Type B pancreatic cell (in vitro differentiated cells): Measurements from ENCODE around the gene DHRS4L2. TPM values are rescaled to one million over a fixed set of nuclear protein-coding genes. Genes with fewer than 3 reads are reported as not detected.
"Not testable (repeated sequence)": the region's sequence is repeated elsewhere in the genome, so short reads cannot be mapped to it uniquely, and the experiment has no call there.

ENCODE experiments used
- DNase-seq: peaks from one replicate; pipeline ENCODE4 v3.0.0; 2021; ENCODE audit warnings: mixed read lengths; ENCODE audit not compliant: unreplicated experiment; ENCODE audit errors: extremely low spot score
- H3K27ac Mint-ChIP-seq: 2 replicates; pipeline ENCODE4 v1.8.0; 2021; ENCODE audit warnings: mild to moderate bottlenecking, mixed read lengths
- H3K27me3 Mint-ChIP-seq: 2 replicates; pipeline ENCODE4 v1.8.0; 2021; ENCODE audit warnings: mixed read lengths
- H3K36me3 Mint-ChIP-seq: 2 replicates; pipeline ENCODE4 v1.8.0; 2021; ENCODE audit warnings: mixed read lengths
- H3K4me1 Mint-ChIP-seq: one replicate; pipeline ENCODE4 v1.8.0; 2021; ENCODE audit warnings: mixed read lengths; ENCODE audit not compliant: unreplicated experiment
- H3K4me3 Mint-ChIP-seq: 2 replicates; pipeline ENCODE4 v1.8.0; 2021; ENCODE audit warnings: mild to moderate bottlenecking, mixed read lengths
- H3K9me3 Mint-ChIP-seq: 2 replicates; pipeline ENCODE4 v1.8.0; 2021; ENCODE audit warnings: mixed read lengths
- CTCF ChIP-seq: fragments of 200-600 bp; sonication (generic); conservative IDR thresholded peaks from 2 replicates; pipeline ENCODE4 v1.5.0; 2021; ENCODE audit warnings: antibody characterized with exemption, mild to moderate bottlenecking
- total RNA-seq: library from RNA; stranded (reverse); gene quantifications from 2 replicates; pipeline ENCODE4 v1.2.1, GENCODE V29; 2021; ENCODE audit warnings: low replicate concordance

Gene DHRS4L2
- total RNA-seq, 1 donor from 2014 or later: 18.0 TPM

GRCh38 chr14:24011051-24011450 lies 22.3 kb downstream of the DHRS4L2 start:
- Mint-ChIP-seq H3K36me3 (no peaks in the 10 kb centered on the region), H3K27ac (no peak overlapping the region), H3K9me3 (no peaks in the 10 kb centered on the region), H3K4me3 (no peak overlapping the region), H3K4me1 (no peaks in the 10 kb centered on the region), H3K27me3 (peaks cover 6% of the 10 kb centered on the region)
- TF ChIP-seq CTCF: no peak
- no peak for DNase-seq

- H3K9me3 Mint-ChIP-seq, H3K4me1 Mint-ChIP-seq, H3K36me3 Mint-ChIP-seq, H3K4me3 Mint-ChIP-seq, DNase-seq, H3K27me3 Mint-ChIP-seq, H3K27ac Mint-ChIP-seq: not testable (repeated sequence)
Observed at GRCh38 chr14:24012726-24013273, 24.1 kb downstream of the DHRS4L2 start.

GRCh38 chr14:24013654-24014514 lies 25.2 kb downstream of the DHRS4L2 start:
- no peak overlapping the region for H3K27ac Mint-ChIP-seq
- H3K4me1 Mint-ChIP-seq: no peaks in the 10 kb centered on the region
- H3K4me3 Mint-ChIP-seq: no peak overlapping the region
- H3K9me3 Mint-ChIP-seq: no peaks in the 10 kb centered on the region
- H3K36me3 Mint-ChIP-seq: no peaks in the 10 kb centered on the region
- peaks cover 6% of the 10 kb centered on the region for H3K27me3 Mint-ChIP-seq
- DNase-seq: no peak
- TF ChIP-seq CTCF: peak; percentile 93

GRCh38 chr14:24015745-24016144 lies 27.0 kb downstream of the DHRS4L2 start:
- not testable (repeated sequence) for H3K27me3 Mint-ChIP-seq, H3K4me1 Mint-ChIP-seq, H3K36me3 Mint-ChIP-seq, H3K9me3 Mint-ChIP-seq, H3K27ac Mint-ChIP-seq, DNase-seq, H3K4me3 Mint-ChIP-seq

GRCh38 chr14:24018978-24019377 lies 30.2 kb downstream of the DHRS4L2 start:
- not testable (repeated sequence) for H3K27ac Mint-ChIP-seq, H3K4me1 Mint-ChIP-seq, H3K4me3 Mint-ChIP-seq, H3K27me3 Mint-ChIP-seq, DNase-seq, H3K36me3 Mint-ChIP-seq, H3K9me3 Mint-ChIP-seq

- not testable (repeated sequence) for DNase-seq, H3K27ac Mint-ChIP-seq, H3K27me3 Mint-ChIP-seq, H3K4me3 Mint-ChIP-seq, H3K9me3 Mint-ChIP-seq, H3K36me3 Mint-ChIP-seq, H3K4me1 Mint-ChIP-seq
- TF ChIP-seq CTCF: peak; percentile 48
Observed at GRCh38 chr14:24019944-24020343, 31.2 kb downstream of the DHRS4L2 start.

GRCh38 chr14:24020520-24020919 lies 31.8 kb downstream of the DHRS4L2 start:
- not testable (repeated sequence) for H3K9me3 Mint-ChIP-seq, H3K36me3 Mint-ChIP-seq, DNase-seq, H3K27me3 Mint-ChIP-seq, H3K4me3 Mint-ChIP-seq, H3K4me1 Mint-ChIP-seq, H3K27ac Mint-ChIP-seq

- not testable (repeated sequence) for H3K4me3 Mint-ChIP-seq, H3K4me1 Mint-ChIP-seq, DNase-seq, H3K27ac Mint-ChIP-seq, H3K9me3 Mint-ChIP-seq, H3K36me3 Mint-ChIP-seq
- peaks cover 17% of the 10 kb centered on the region for H3K27me3 Mint-ChIP-seq
Observed at GRCh38 chr14:24024939-24025418, 36.2 kb downstream of the DHRS4L2 start.

GRCh38 chr14:24029687-24030086 lies 41.0 kb downstream of the DHRS4L2 start:
- not testable (repeated sequence) for H3K27ac Mint-ChIP-seq, H3K4me3 Mint-ChIP-seq, H3K36me3 Mint-ChIP-seq, DNase-seq, H3K4me1 Mint-ChIP-seq
- Mint-ChIP-seq H3K9me3 (peaks cover 13% of the 10 kb centered on the region), H3K27me3 (peaks cover 11% of the 10 kb centered on the region)

- not testable (repeated sequence) for H3K4me1 Mint-ChIP-seq, H3K36me3 Mint-ChIP-seq, H3K27ac Mint-ChIP-seq, DNase-seq, H3K27me3 Mint-ChIP-seq, H3K4me3 Mint-ChIP-seq
- H3K9me3 Mint-ChIP-seq: peaks cover 13% of the 10 kb centered on the region
Observed at GRCh38 chr14:24031331-24031730, 42.6 kb downstream of the DHRS4L2 start.
